Measurements from ENCODE around the gene CRYL1. TPM values are rescaled to one million over a fixed set of nuclear protein-coding genes. Genes with fewer than 3 reads are reported as not detected.

The CRYL1 gene
- total and polyA plus RNA-seq, 2 of the 13 experiments (the other 11 are each of a cell fraction or from before 2014, with no cell fraction given): 57.2 to 115 TPM

DNA sequence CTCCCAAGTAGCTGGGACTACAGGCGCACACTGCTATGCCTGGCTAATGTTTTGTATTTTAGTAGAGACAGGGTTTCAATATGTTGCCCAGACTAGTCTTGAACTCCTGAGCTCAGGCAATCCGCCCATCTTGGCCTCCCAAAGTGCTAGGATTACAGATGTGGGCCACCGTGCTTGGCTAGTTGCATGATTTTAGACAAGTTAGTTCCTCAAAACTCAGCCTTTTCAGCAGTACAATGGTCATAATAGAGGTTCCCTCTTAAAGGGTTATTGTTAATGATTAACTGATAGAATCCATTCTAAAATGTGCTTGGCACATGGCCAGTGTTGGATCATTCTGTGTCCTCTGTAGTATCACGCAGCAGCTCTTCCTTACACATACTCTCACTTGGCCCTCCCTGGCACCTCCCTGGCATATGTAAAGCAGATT is 21.8 kb upstream of the CRYL1 start (continued):
- TF ChIP-seq, protein P1, sequence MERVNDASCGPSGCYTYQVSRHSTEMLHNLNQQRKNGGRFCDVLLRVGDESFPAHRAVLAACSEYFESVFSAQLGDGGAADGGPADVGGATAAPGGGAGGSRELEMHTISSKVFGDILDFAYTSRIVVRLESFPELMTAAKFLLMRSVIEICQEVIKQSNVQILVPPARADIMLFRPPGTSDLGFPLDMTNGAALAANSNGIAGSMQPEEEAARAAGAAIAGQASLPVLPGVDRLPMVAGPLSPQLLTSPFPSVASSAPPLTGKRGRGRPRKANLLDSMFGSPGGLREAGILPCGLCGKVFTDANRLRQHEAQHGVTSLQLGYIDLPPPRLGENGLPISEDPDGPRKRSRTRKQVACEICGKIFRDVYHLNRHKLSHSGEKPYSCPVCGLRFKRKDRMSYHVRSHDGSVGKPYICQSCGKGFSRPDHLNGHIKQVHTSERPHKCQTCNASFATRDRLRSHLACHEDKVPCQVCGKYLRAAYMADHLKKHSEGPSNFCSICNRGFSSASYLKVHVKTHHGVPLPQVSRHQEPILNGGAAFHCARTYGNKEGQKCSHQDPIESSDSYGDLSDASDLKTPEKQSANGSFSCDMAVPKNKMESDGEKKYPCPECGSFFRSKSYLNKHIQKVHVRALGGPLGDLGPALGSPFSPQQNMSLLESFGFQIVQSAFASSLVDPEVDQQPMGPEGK (CRISPR knock-in tag; IDR thresholded peaks at IDR 0.05): peak; percentile 19; the same call in 1 of the 2 replicates
- TF ChIP-seq HIC2 (CRISPR knock-in tag; IDR thresholded peaks at IDR 0.05; ENCODE audit: low read depth) (0 out of 2 replicates have a peak, but pooled peaks have one; percentile 52), ZNF550 (CRISPR knock-in tag; IDR thresholded peaks at IDR 0.05; ENCODE audit: borderline replicate concordance) (no peak), ZNF101 (CRISPR knock-in tag; IDR thresholded peaks at IDR 0.05; ENCODE audit: borderline replicate concordance, low read depth) (no peak), SETDB1 (CRISPR knock-in tag; IDR thresholded peaks at IDR 0.05; ENCODE audit: borderline replicate concordance) (no peak), ZNF296 (CRISPR knock-in tag; conservative IDR thresholded peaks at IDR 0.05) (no peak), ZNF441 (CRISPR knock-in tag; IDR thresholded peaks at IDR 0.05; ENCODE audit: borderline replicate concordance) (peak; percentile 35; the same call in 1 of the 2 replicates), ZNF644 (CRISPR knock-in tag; IDR thresholded peaks at IDR 0.05; ENCODE audit: low read depth) (peak; percentile 60; the same call in 1 of the 2 replicates), ZNF781 (CRISPR knock-in tag; IDR thresholded peaks at IDR 0.05; ENCODE audit: borderline replicate concordance, not compliant biosample characterization) (peak; percentile 51), PPARG (CRISPR knock-in tag; conservative IDR thresholded peaks at IDR 0.05) (0 out of 2 replicates have a peak, but pooled peaks have one; percentile 16), ZSCAN29 (CRISPR knock-in tag; conservative IDR thresholded peaks at IDR 0.05) (no peak), CCDC6 (CRISPR knock-in tag; IDR thresholded peaks at IDR 0.05) (no peak), AGO1 (IDR thresholded peaks at IDR 0.05; ENCODE audit: low read depth, low read length, poor library complexity, severe bottlenecking) (no peak), ZNF552 (CRISPR knock-in tag; IDR thresholded peaks at IDR 0.05; ENCODE audit: borderline replicate concordance) (no peak), ZNF619 (CRISPR knock-in tag; IDR thresholded peaks at IDR 0.05) (no peak), SIN3B (IDR thresholded peaks at IDR 0.05; ENCODE audit: low read length) (no peak), ZFP41 (CRISPR knock-in tag; IDR thresholded peaks at IDR 0.05; ENCODE audit: borderline replicate concordance) (no peak)
- TF ChIP-seq, protein P2, sequence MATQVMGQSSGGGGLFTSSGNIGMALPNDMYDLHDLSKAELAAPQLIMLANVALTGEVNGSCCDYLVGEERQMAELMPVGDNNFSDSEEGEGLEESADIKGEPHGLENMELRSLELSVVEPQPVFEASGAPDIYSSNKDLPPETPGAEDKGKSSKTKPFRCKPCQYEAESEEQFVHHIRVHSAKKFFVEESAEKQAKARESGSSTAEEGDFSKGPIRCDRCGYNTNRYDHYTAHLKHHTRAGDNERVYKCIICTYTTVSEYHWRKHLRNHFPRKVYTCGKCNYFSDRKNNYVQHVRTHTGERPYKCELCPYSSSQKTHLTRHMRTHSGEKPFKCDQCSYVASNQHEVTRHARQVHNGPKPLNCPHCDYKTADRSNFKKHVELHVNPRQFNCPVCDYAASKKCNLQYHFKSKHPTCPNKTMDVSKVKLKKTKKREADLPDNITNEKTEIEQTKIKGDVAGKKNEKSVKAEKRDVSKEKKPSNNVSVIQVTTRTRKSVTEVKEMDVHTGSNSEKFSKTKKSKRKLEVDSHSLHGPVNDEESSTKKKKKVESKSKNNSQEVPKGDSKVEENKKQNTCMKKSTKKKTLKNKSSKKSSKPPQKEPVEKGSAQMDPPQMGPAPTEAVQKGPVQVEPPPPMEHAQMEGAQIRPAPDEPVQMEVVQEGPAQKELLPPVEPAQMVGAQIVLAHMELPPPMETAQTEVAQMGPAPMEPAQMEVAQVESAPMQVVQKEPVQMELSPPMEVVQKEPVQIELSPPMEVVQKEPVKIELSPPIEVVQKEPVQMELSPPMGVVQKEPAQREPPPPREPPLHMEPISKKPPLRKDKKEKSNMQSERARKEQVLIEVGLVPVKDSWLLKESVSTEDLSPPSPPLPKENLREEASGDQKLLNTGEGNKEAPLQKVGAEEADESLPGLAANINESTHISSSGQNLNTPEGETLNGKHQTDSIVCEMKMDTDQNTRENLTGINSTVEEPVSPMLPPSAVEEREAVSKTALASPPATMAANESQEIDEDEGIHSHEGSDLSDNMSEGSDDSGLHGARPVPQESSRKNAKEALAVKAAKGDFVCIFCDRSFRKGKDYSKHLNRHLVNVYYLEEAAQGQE (IDR thresholded peaks at IDR 0.05; ENCODE audit: borderline replicate concordance in 1 of 2, low read depth in 1 of 2, low read length in 2 of 2): no peak
- TF ChIP-seq, protein P3, sequence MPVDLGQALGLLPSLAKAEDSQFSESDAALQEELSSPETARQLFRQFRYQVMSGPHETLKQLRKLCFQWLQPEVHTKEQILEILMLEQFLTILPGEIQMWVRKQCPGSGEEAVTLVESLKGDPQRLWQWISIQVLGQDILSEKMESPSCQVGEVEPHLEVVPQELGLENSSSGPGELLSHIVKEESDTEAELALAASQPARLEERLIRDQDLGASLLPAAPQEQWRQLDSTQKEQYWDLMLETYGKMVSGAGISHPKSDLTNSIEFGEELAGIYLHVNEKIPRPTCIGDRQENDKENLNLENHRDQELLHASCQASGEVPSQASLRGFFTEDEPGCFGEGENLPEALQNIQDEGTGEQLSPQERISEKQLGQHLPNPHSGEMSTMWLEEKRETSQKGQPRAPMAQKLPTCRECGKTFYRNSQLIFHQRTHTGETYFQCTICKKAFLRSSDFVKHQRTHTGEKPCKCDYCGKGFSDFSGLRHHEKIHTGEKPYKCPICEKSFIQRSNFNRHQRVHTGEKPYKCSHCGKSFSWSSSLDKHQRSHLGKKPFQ (CRISPR knock-in tag; IDR thresholded peaks at IDR 0.05; ENCODE audit: insufficient replicate concordance): no peak

All from HepG2 (cell line).